COR-L47 (cell line): ENCODE measurements around the gene MICAL2.

Experiments used
- DNase-seq: peaks from one replicate; lab custom pipeline; 2025; lab: John Stamatoyannopoulos, UW

MICAL2 gene

DNA sequence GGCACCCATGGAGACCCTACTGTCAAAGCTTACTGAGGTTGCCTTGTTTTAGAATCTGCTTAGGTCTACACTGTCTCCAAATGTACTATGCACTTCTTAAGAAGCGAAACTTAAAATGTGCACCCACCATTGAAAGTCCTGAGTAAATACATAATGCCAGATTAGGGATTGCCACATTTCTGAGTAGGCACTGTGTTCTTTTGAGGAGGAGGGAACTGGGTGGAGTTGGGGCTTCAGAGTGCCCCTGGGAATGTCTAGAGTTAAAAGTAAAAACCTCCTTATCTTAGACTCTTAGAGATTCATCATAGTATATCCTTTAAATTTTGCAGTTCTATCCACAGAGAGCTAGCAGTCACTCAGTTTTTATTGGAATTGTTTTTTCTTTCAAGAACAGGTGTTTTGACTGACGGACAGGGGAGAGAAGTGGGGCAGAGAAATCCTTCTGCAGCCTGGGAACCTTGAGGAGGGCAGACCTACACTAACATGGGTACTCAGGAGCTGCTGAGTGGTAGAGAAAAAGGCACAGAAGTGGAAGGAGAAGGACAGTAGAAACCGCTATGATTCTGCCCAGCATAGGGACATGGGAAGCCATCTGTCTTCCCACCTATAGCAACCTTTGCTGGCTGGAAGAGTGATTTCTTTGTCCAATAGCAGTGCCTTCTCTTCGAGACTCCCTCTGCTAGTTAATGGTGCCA lies 33.4 kb upstream of the MICAL2 start:
- no peak for DNase-seq

- DNase-seq: no peak
These were observed 32.7 kb upstream of the MICAL2 start for GRCh38 chr11:12077535-12078280.

- DNase-seq: no peak
These were observed 30.4 kb upstream of the MICAL2 start for GRCh38 chr11:12079726-12080556.

- DNase-seq: no peak
These were observed 27.0 kb upstream of the MICAL2 start for GRCh38 chr11:12083380-12083779.

GRCh38 chr11:12084256-12084655 lies 26.1 kb upstream of the MICAL2 start:
- DNase-seq: no peak

DNA sequence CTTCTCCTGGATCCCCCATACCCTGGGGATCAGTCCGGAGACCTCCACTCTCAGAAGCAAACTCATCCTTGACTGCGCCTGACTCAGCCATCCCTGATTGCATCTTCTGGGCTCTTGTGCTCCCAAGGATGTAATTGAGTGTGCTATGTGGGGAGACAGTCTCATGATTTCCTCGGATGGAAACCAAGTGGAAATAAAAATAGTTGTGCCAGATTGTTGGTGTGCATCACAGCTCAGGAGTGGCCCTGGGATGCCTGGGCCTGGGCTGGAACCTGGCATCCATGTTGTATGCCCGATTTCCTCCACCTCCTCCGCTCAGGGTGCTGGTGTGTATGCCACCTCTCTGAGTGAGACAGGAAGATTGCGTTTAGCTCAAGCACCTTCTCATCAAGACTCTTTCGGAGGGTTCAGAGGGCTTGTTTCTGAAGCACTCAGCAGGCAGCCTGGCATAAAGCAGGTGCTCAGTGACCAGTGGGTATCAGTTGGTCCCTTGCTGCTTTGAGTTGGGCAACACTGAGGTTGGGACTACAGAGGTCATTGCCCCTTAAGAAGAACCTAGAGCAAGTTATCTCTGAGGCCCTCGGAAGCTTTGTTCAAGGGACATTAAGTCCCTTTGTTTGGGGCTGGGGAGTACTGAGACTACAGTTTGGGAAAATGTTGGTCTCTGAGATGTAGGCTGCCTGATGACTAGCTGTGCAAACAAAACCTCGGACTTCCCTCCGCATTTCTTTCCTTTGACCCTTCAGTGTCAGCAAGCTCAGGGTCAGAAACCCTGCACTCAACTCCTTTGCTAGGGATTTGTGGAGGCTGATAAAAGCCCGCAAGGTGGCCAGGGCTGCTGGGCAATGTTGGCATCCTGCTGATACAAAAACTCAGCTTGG lies 24.8 kb upstream of the MICAL2 start:
- DNase-seq: no peak

GRCh38 chr11:12086271-12087074 lies 23.9 kb upstream of the MICAL2 start:
- no peak for DNase-seq

DNA sequence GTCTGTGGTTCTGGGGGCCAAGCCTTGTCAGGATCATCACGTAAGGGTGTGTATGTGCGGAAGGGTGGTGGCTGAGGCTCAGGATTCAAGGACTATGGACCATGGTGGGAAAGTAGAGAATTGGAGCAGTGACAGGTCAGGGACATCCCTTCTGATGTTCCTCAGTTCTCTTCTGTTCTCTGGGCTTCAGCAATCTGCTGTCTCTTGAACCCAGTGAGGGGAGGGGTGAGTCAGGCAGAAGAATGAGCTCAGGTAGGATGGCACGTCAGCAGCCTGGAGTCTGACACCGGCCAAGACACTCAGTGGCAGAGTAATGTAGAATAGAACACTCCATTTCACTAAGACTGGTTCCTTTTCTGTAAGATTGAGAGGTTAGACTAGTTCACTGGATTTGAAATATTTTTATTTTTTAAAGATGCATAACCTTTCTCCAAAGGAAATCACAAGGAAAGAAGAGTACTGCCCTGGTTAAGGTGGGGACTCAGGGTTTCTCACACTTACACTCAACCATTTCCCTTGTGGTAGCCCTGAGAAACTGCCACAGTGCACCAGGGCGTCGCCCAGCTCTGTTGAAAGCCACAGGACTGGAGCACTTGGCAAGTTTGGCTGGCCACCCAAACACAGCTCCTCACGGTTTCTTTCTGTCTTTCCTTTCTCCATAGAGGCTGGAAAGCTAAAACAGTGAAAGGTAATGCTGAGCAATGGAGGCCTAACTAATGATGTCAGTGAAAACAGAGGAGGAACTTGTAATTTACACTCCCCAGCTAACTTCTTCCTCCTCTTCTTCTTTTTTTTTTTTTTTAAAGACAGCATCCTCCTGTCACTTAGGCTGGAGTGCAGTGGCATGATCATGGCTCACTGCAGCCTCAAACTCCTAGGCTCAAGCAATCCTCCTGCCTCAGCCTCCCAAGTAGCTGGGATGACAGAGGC lies 23.1 kb upstream of the MICAL2 start:
- DNase-seq: no peak

DNA sequence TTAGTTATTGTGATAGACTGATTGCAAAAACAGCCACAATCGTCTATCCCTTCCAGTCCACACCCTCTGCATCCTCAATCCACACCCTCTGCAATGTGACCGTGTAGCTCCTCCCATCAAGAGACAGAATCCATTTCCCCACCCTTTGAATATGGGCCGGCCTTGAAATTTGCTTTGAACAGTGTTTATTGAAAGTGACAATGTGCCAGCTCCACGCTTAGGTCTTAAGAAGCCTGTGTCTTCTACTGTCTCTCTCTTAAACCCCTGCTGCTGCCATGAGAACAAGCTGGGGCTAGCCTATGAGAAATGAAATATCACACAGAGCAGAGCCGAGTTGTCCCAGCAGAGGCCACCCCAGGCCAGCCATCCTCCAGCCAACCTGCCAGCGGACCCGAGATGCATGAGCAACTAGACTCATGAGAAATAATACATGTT lies 22.3 kb upstream of the MICAL2 start:
- DNase-seq: no peak

DNA sequence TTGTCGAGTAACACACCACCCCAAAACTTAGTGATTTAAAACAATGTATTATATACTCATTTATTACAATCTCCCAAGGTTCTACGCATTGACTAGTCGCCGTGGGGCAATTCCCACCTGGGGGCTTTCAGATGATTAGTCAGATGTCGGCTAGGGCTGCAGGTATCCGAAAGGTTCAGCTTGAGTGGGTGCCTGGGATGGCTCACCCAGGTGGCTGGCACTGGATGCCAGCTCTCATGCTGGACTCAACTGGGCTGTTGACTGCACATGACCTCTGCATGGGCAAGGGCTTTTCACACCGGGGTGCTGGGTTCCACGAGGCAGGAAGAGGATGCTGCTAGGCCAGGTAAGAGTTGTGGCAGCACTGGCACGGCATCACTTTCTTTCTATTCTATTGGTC lies 21.9 kb upstream of the MICAL2 start:
- DNase-seq: no peak

DNA sequence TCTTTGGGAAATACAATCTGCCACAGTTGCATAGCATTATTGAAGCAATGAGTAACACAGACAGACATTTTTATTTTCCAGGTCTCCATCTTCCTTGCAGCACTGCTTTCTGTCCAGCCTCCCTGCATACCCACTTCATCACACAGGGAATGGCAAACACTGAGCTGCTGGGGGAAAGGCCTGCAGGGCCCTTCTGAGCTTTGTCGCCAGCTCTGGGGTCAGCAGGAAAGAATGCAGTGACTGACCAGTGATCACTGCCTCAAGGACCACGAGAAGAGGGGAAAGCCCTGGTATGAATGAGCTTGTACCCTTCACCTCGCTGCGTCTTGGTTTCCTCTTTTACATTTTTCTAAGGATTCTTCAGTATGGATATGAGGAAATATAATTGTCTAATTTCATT lies 21.3 kb upstream of the MICAL2 start:
- DNase-seq: no peak

DNA sequence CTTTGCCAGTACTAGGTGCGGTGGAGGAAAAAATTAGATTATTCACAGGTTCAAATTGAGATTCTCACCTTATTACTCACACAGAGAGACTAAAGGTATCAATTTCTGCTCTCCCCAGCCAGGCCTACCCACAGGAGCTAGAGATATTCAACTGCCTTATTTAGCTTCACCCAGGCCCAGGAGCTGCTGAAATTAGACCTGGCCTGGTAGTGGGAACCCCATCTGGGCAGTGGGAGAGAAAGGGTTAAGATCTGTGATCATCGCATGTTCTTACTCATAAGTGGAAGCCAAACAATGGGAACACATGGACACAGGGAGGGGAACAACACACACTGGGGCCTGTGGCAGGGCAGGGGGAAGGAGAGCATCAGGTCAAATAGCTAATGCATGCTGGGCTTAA lies 20.9 kb upstream of the MICAL2 start:
- DNase-seq: no peak

GRCh38 chr11:12090061-12090591 lies 20.3 kb upstream of the MICAL2 start:
- DNase-seq: no peak

DNA sequence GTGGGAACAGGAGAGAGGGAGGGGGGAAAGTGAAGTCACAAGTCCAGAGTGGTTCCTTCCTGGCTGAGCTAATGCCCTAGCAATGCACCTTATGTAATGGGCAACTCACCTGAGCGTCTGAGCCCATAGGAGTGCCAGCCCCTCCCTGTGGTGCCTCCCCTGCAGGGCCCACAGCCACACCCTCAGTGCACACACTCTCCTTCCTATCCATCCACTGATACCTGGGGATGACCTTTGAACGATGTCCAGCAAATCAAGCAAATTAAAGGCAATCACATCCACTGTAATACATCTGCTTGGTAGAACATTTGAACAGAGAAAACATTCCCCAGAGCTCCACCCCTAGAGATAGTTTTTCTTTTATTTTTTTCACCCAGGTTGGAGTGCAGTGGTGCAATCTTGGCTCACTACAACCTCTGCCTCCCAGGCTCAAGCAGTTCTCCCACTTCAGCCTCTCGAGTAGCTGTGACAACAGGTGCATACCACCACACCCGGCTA lies 19.6 kb upstream of the MICAL2 start:
- DNase-seq: peak; percentile 52

DNA sequence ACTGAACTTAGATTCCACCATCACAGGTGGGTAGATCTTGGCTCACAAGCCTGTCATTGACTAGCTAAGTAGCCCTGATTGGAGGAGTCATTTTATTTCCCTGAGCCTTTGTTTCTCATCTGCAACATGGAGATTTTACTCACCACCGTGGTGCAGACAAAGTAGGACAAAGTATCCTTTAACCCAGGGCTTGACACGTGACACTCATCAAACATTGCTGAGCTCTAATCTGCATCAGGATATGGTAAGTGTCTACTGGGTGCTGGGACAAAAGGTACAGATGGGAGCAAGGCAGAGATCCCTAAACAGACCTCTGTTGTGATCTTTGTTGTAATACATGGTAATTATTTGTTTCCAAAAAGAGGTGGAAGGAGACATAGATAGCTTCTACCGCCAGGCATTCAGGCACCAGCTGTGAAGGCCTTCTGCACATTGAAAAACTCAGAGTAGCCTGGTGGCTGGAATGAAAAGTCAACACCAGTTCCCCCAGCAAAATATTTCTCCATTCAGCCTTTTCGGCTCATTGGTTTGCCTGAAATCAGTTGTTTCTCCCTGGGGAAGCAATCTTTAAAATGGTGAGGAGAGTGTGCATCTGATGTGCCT lies 18.3 kb upstream of the MICAL2 start:
- peak; percentile 42 for DNase-seq

DNA sequence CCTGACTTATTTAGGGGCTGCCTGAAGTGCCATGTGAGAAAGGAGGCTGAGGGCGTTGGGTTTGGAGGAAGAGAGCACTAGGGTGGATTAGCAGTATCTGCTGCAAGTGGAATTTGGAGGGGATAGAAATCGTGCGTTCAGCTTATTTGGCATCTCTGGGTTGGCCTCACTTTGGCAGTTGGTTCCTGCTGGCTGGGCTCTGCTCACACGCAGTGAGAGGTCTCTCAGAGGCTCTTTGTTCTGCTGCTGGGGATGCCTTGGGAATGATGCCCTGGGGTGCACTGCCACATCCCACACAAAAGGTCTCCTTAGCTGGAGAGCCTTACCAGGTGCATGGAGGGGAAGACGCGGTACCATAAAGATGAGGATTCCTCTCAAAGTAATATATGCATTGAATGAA lies 17.7 kb upstream of the MICAL2 start:
- DNase-seq: peak; percentile 57

- peak; percentile 47 for DNase-seq
These were observed 15.3 kb upstream of the MICAL2 start for GRCh38 chr11:12094872-12095800.

DNA sequence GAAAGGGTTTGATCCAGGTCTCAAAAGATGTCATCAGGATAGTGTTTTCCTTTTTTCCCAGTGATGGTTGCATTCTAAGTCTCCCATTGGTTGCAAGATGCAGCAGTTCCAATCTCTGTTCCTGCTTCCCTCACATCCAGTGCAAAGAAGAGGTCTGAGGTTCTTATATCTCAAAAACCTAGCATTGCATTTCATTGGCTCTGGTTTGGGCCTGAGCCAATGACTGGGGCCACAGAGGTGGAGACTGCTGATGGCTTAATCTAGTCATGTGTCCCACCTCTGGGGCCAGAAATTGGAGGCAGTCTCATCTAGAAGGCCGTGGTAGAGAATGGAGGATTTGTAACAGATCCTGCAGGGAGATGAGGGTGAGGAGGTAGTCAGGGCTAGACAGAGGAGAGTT lies 13.2 kb upstream of the MICAL2 start:
- DNase-seq: no peak
